Vagina (tissue), 2 donors: ENCODE measurements around the gene MCM7. TPM values are rescaled to one million over a fixed set of nuclear protein-coding genes. Genes with fewer than 3 reads are reported as not detected.

ENCODE experiments used
- DNase-seq, 2 donors: peaks; one replicate each; pipeline ENCODE4 v3.0.0-alpha.2; 2017; ENCODE audit errors: extremely low spot score in 2 of 2
- H3K27ac ChIP-seq: fragments of 200-600 bp; sonication (generic); one replicate; pipeline ENCODE4 v1.5.1; 2019
- H3K27me3 ChIP-seq: fragments of 200-600 bp; sonication (generic); one replicate; pipeline ENCODE4 v1.5.1; 2019
- H3K36me3 ChIP-seq, 2 donors: fragments of 200-600 bp; sonication (generic); one replicate each; pipeline ENCODE4 v1.5.1; 2017 to 2019
- H3K4me1 ChIP-seq: fragments of 200-600 bp; sonication (generic); one replicate; pipeline ENCODE4 v1.5.1; 2019
- H3K4me3 ChIP-seq, 2 donors: fragments of 200-600 bp; sonication (generic); 1 replicate in 1 of 2; 2 replicates in 1 of 2; pipeline ENCODE4 v1.5.1; 2016 to 2019
- H3K9me3 ChIP-seq: fragments of 200-600 bp; sonication (generic); one replicate; pipeline ENCODE4 v1.5.1; 2019
- CTCF ChIP-seq, 3 experiments: fragments of 450-650 bp in 2 of 3; fragments of 200-600 bp in 1 of 3; sonication (generic) in 1 of 3; IDR thresholded peaks; one replicate each; pipeline ENCODE4 v1.5.1; 2017 to 2019; ENCODE audit warnings: antibody characterized with exemption in 3 of 3, mild to moderate bottlenecking in 2 of 3, moderate library complexity in 2 of 3
- POLR2A ChIP-seq, 2 donors: fragments of 450-650 bp; IDR thresholded peaks; one replicate each; pipeline ENCODE4 v1.6.1; 2017; ENCODE audit warnings: antibody characterized with exemption in 2 of 2, mild to moderate bottlenecking in 2 of 2, moderate library complexity in 2 of 2
- POLR2AphosphoS5 ChIP-seq, 2 donors: sonication (generic); formaldehyde crosslinking; IDR thresholded peaks; one replicate each; pipeline ENCODE4 v1.9.0; 2017; ENCODE audit warnings: antibody characterized with exemption in 2 of 2, mild to moderate bottlenecking in 2 of 2, low read depth in 1 of 2; ENCODE audit not compliant: insufficient read depth in 1 of 2
- intact Hi-C: fragments of 100-400 bp; cut with DNase I; formaldehyde crosslinking; loops from one replicate; pipeline ENCODE4 v1.15.1; 2023
- total RNA-seq: library from RNA; depleted of rRNA; stranded (reverse); fragments of >200 nt; gene quantifications from one replicate; pipeline ENCODE4 v1.2.3, GENCODE V29; 2016

MCM7 gene
- total RNA-seq, 1 donor from 2014 or later = 35.1 TPM

- no peak for TF ChIP-seq CTCF (IDR thresholded peaks at IDR 0.05)
- TF ChIP-seq POLR2A (IDR thresholded peaks at IDR 0.05) = no peak
- no peak for TF ChIP-seq POLR2AphosphoS5 (IDR thresholded peaks at IDR 0.05; ENCODE audit: insufficient read depth in 1 of 2, low read depth in 1 of 2)
- no peak overlapping the region for H3K27ac ChIP-seq
- H3K36me3 ChIP-seq = peaks cover 8 to 73% of the 10 kb centered on the region in 2 donors
These were observed 7.7 kb downstream of the MCM7 start for GRCh38 chr7:100093498-100093897.

GRCh38 chr7:100093054-100093453 lies 8.1 kb downstream of the MCM7 start:
- H3K27ac ChIP-seq = no peak overlapping the region
- peaks cover 17% of the 10 kb centered on the region for H3K4me1 ChIP-seq
- H3K36me3 ChIP-seq = peaks cover 8 to 69% of the 10 kb centered on the region in 2 donors
- intact Hi-C loops = no loop called here
- no peak for TF ChIP-seq POLR2A (IDR thresholded peaks at IDR 0.05)
- TF ChIP-seq POLR2AphosphoS5 (IDR thresholded peaks at IDR 0.05; ENCODE audit: insufficient read depth in 1 of 2, low read depth in 1 of 2) = no peak
- no peak for TF ChIP-seq CTCF (IDR thresholded peaks at IDR 0.05)
- no peak overlapping the region for H3K4me3 ChIP-seq
- DNase-seq = no peak
- no peaks in the 10 kb centered on the region for H3K27me3 ChIP-seq
- H3K9me3 ChIP-seq = no peaks in the 10 kb centered on the region

More at GRCh38 chr7:100093498-100093897, 7.7 kb downstream of the MCM7 start:
- intact Hi-C loops = no loop called here
- H3K9me3 ChIP-seq = no peaks in the 10 kb centered on the region
- H3K4me1 ChIP-seq = peaks cover 15% of the 10 kb centered on the region
- no peak overlapping the region for H3K4me3 ChIP-seq
- DNase-seq = no peak
- H3K27me3 ChIP-seq = no peaks in the 10 kb centered on the region

GRCh38 chr7:100091411-100092181 lies 9.6 kb downstream of the MCM7 start:
- Histone ChIP-seq H3K9me3 (no peaks in the 10 kb centered on the region), H3K27ac (no peak overlapping the region), H3K4me3 (no peak overlapping the region), H3K36me3 (peaks cover 8 to 54% of the 10 kb centered on the region in 2 donors), H3K27me3 (no peaks in the 10 kb centered on the region), H3K4me1 (peaks cover 24% of the 10 kb centered on the region)
- intact Hi-C loops = no loop called here
- no peak for TF ChIP-seq POLR2AphosphoS5 (IDR thresholded peaks at IDR 0.05; ENCODE audit: insufficient read depth in 1 of 2, low read depth in 1 of 2)
- no peak for TF ChIP-seq POLR2A (IDR thresholded peaks at IDR 0.05)
- TF ChIP-seq CTCF (IDR thresholded peaks at IDR 0.05) = no peak
- DNase-seq = no peak

GRCh38 chr7:100090527-100091410 lies 10.4 kb downstream of the MCM7 start:
- Histone ChIP-seq H3K9me3 (no peaks in the 10 kb centered on the region), H3K36me3 (peaks cover 8 to 46% of the 10 kb centered on the region in 2 donors), H3K4me1 (peaks cover 24% of the 10 kb centered on the region), H3K27me3 (no peaks in the 10 kb centered on the region), H3K27ac (no peak overlapping the region), H3K4me3 (no peak overlapping the region)
- no peak for DNase-seq
- intact Hi-C loops = no loop called here
- TF ChIP-seq POLR2A (IDR thresholded peaks at IDR 0.05) (no peak), POLR2AphosphoS5 (IDR thresholded peaks at IDR 0.05; ENCODE audit: insufficient read depth in 1 of 2, low read depth in 1 of 2) (no peak), CTCF (IDR thresholded peaks at IDR 0.05) (no peak)
